Skin epidermis (tissue), 12 donors: ENCODE measurements around the gene TXNIP.
A peak's percentile ranks its signal among the peaks of the same experiment; 100 is the strongest.

Experiments used
- H3K27ac ChIP-seq, 21 experiments: fragments of 200-600 bp; sonication (generic) in 11 of 21; one replicate each; pipeline ENCODE4 v1.5.0; 2020; ENCODE audit warnings: mild to moderate bottlenecking in 3 of 21, inconsistent platforms in 2 of 21, moderate library complexity in 2 of 21
- H3K4me3 ChIP-seq, 7 experiments: fragments of 200-600 bp; sonication (generic) in 2 of 7; one replicate each; pipeline ENCODE4 v1.5.0; 2020; ENCODE audit warnings: inconsistent platforms in 2 of 7, mild to moderate bottlenecking in 2 of 7, moderate library complexity in 1 of 7

TXNIP gene

DNA sequence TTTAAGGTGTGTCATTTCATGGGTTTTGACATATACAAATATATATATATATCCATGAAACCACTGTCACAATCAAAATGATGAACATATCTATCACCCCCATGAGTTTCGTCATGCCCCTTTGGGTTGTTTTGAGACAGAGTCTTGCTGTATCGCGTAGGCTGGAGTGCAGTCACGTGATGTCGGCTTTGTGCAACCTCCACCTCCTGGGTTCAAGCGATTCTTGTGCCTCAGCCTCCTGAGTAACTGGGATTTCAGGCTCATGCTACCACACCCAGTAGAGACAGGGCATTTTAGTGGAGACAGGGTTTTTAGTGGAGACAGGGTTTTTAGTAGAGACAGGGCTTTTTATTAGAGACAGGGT lies 17.2 kb upstream of the TXNIP start:
- Histone ChIP-seq H3K27ac (no peak overlapping the region), H3K4me3 (no peak overlapping the region)

- H3K27ac ChIP-seq, result no peak overlapping the region
- H3K4me3 ChIP-seq, result no peak overlapping the region
Measured at GRCh38 chr1:146012703-146013558, 16.6 kb upstream of the TXNIP start.

- no peak overlapping the region for H3K4me3 ChIP-seq
- peak overlapping the region in 10 of 21 experiments; percentile 12 to 63 (median 40) for H3K27ac ChIP-seq
Measured at GRCh38 chr1:146010126-146010738, 13.9 kb upstream of the TXNIP start.

DNA sequence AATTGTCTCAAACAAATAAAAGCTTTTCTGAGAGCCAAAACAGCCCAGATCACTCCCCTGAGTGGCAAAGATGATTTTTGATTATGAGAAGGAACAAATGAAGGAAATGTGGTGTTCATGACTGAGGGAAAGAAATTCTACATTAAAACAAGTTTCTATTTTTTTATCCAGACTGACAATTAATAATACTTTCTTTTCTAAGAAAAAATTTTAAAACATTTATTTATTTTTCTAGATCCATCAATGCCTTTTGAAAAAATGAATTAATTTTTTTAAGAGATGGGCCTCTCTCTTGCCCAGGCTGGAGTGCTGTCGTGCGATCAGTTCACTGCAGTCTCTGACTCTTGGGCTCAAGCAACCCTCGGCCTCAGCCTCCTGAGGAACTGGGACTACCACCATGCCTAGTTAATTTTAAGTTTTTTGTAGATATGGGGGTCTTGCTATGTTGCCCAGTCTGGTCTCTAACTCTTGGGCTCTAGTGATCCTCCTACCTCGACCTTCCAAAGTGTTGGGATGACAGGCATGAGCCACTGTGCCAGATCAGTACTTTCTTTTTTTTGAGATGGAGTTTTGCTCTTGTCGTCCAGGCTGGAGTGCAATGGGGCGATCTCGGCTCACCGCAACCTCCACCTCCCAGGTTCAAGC lies 11.2 kb upstream of the TXNIP start:
- Histone ChIP-seq H3K4me3 (no peak overlapping the region), H3K27ac (peak overlapping the region in 13 of 21 experiments; percentile 6 to 82 (median 47))

- peak overlapping the region in 9 of 21 experiments; percentile 16 to 70 (median 48) for H3K27ac ChIP-seq
- no peak overlapping the region for H3K4me3 ChIP-seq
Measured at GRCh38 chr1:146001709-146002108, 5.3 kb upstream of the TXNIP start.

DNA sequence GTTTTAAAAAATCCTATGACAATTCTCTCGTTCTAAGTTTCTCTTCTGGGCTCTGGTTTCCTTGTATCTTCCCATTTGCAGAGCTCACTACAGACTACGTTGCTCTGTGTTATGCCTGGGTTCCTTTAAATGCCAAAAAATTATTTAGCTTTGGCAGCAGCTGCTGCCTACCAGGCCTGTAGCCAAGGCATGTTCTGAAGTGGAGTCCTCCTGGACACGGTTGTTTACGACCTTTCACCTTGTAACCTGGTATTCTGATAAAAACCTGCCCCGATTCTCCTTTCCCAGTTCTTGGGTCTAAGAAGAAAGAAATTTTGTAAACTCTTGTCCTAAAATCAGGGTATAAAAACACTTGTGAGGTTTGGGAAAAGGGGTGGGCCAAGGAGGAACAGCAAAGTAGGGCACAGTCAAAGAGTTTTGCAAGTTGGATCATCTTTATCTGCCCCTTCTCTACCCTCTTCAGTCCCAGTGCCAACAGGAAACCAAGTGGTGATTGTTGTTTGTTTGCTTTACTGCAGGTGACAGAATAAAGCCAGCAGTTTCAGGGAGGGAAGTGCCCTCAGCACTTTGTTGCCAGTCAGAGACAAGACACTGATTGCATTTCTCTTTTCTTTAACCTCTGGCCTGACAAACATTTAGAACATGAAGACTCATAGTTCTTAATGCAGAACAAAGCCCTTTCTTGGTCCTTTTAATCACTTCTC lies 3.1 kb upstream of the TXNIP start:
- no peak overlapping the region for H3K4me3 ChIP-seq

GRCh38 chr1:145997718-145998023 lies 1.3 kb upstream of the TXNIP start:
- Histone ChIP-seq H3K27ac (peak overlapping the region; percentile 48 to 100 (median 95)), H3K4me3 (peak overlapping the region in 6 of 7 experiments; percentile 61 to 80 (median 64))

More for the DNA sequence above, 3.1 kb upstream of the TXNIP start:
- peak overlapping the region in 20 of 21 experiments; percentile 34 to 100 (median 91) for H3K27ac ChIP-seq

GRCh38 chr1:145997016-145997717 lies 788 bp upstream of the TXNIP start:
- H3K4me3 ChIP-seq, result peak overlapping the region; percentile 61 to 80 (median 65)
- H3K27ac ChIP-seq, result peak overlapping the region; percentile 48 to 100 (median 95)

- H3K27ac ChIP-seq, result peak overlapping the region; percentile 47 to 100 (median 95)
- H3K4me3 ChIP-seq, result peak overlapping the region; percentile 61 to 80 (median 65)
Measured at GRCh38 chr1:145995964-145996432, 381 bp downstream of the TXNIP start.

- Histone ChIP-seq H3K27ac (peak overlapping the region; percentile 47 to 100 (median 95)), H3K4me3 (peak overlapping the region; percentile 61 to 80 (median 65))
Measured at GRCh38 chr1:145995148-145995881, 1.1 kb downstream of the TXNIP start.

- Histone ChIP-seq H3K27ac (peak overlapping the region; percentile 6 to 100 (median 95)), H3K4me3 (peak overlapping the region; percentile 61 to 80 (median 65))
Measured at GRCh38 chr1:145994391-145995120, 1.8 kb downstream of the TXNIP start.

DNA sequence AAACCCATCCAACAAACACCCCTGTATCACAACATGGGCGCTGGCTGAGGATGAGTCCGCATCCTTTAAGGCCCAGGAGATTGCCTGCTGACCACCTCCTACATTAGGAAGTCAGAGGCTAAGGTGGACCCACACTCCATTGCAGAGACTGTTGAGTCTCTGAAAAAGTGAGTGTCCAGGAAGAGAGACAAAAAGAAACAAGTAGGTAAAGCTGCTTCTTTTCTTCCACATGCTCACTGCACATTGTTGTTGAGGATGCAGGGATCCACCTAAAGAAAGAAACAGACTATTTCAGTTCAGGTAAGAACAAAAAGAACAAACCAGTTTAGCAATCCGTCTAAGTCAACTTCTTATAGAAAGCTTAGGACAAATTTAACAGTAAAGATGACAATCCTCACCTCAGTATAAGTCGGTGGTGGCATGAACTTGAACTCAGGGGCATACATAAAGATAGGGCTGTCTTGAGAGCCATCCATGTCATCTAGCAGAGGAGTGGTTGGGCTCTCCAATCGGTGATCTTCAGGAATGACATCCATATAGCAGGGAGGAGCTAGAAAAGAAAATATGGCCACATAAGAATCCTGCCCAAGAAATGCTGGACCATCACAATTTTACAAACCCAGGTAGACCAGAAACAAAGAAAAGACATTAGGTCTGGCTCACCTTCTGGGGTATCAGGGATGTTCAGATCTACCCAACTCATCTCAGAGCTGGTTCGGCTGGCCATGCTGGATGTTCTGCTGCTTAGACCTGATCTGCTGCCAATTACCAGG lies 2.6 kb downstream of the TXNIP start:
- Histone ChIP-seq H3K4me3 (peak overlapping the region; percentile 61 to 80 (median 65)), H3K27ac (peak overlapping the region in 18 of 21 experiments; percentile 19 to 100 (median 94))

GRCh38 chr1:145992958-145993617 lies 3.3 kb downstream of the TXNIP start:
- Histone ChIP-seq H3K27ac (peak overlapping the region in 16 of 21 experiments; percentile 19 to 97 (median 85)), H3K4me3 (peak overlapping the region; percentile 61 to 80 (median 65))

DNA sequence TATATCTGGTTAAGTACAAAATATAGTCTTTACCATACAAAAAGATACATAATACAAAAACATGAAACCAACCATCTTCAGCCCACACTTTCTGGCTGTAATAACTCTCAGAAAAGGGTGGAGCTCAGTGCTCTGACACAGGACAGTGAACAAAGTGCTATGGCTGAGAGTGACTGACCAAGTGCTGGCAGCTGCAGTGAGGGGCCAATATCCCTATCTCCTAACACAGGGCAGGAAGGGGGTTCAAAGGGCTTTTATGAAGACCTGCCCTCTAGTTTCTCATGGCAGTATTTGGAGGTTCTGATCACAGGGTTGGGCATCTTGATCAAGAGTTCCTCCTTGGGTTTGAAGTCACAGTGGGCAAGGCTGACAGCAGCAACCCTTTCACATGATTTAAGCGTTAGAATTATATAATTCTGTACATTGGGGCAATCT lies 3.9 kb downstream of the TXNIP start:
- H3K4me3 ChIP-seq, result peak overlapping the region; percentile 61 to 80 (median 65)
- peak overlapping the region in 16 of 21 experiments; percentile 2 to 97 (median 72) for H3K27ac ChIP-seq

- Histone ChIP-seq H3K27ac (peak overlapping the region in 17 of 21 experiments; percentile 1 to 97 (median 37)), H3K4me3 (peak overlapping the region; percentile 61 to 80 (median 65))
Measured at GRCh38 chr1:145991735-145992412, 4.5 kb downstream of the TXNIP start.
